ENCODE data around the gene COL16A1.

Gene COL16A1

GRCh38 chr1:31637915-31638673 is 65.7 kb downstream of the COL16A1 start:
- no peak for TF ChIP-seq POLR2AphosphoS5 (IDR thresholded peaks at IDR 0.05; ENCODE audit: low read depth, low read length)
- TF ChIP-seq TAF1 (IDR thresholded peaks at IDR 0.05; ENCODE audit: borderline replicate concordance, insufficient read depth, low read length) = no peak
- no peak for TF ChIP-seq FOXP2 (optimal IDR thresholded peaks at IDR 0.05; ENCODE audit: borderline replicate concordance, extremely low read depth, extremely low read length, insufficient read depth)
- TF ChIP-seq, protein P1, sequence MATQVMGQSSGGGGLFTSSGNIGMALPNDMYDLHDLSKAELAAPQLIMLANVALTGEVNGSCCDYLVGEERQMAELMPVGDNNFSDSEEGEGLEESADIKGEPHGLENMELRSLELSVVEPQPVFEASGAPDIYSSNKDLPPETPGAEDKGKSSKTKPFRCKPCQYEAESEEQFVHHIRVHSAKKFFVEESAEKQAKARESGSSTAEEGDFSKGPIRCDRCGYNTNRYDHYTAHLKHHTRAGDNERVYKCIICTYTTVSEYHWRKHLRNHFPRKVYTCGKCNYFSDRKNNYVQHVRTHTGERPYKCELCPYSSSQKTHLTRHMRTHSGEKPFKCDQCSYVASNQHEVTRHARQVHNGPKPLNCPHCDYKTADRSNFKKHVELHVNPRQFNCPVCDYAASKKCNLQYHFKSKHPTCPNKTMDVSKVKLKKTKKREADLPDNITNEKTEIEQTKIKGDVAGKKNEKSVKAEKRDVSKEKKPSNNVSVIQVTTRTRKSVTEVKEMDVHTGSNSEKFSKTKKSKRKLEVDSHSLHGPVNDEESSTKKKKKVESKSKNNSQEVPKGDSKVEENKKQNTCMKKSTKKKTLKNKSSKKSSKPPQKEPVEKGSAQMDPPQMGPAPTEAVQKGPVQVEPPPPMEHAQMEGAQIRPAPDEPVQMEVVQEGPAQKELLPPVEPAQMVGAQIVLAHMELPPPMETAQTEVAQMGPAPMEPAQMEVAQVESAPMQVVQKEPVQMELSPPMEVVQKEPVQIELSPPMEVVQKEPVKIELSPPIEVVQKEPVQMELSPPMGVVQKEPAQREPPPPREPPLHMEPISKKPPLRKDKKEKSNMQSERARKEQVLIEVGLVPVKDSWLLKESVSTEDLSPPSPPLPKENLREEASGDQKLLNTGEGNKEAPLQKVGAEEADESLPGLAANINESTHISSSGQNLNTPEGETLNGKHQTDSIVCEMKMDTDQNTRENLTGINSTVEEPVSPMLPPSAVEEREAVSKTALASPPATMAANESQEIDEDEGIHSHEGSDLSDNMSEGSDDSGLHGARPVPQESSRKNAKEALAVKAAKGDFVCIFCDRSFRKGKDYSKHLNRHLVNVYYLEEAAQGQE (IDR thresholded peaks at IDR 0.05; ENCODE audit: insufficient read depth in 1 of 2, low read depth in 2 of 2, low read length in 2 of 2) = no peak
- TF ChIP-seq SIN3A (IDR thresholded peaks at IDR 0.05; ENCODE audit: borderline replicate concordance, insufficient read depth, low read length) = no peak

- no peak for TF ChIP-seq SIN3A (IDR thresholded peaks at IDR 0.05; ENCODE audit: borderline replicate concordance, insufficient read depth, low read length)
- no peak for TF ChIP-seq FOXP2 (optimal IDR thresholded peaks at IDR 0.05; ENCODE audit: borderline replicate concordance, extremely low read depth, extremely low read length, insufficient read depth)
- TF ChIP-seq, protein P1 (IDR thresholded peaks at IDR 0.05; ENCODE audit: insufficient read depth in 1 of 2, low read depth in 2 of 2, low read length in 2 of 2) = no peak
- TF ChIP-seq TAF1 (IDR thresholded peaks at IDR 0.05; ENCODE audit: borderline replicate concordance, insufficient read depth, low read length) = no peak
- no peak for TF ChIP-seq POLR2AphosphoS5 (IDR thresholded peaks at IDR 0.05; ENCODE audit: low read depth, low read length)
These were observed 70.7 kb downstream of the COL16A1 start for GRCh38 chr1:31633117-31633516.

- TF ChIP-seq SIN3A (IDR thresholded peaks at IDR 0.05; ENCODE audit: borderline replicate concordance, insufficient read depth, low read length) (no peak), TAF1 (IDR thresholded peaks at IDR 0.05; ENCODE audit: borderline replicate concordance, insufficient read depth, low read length) (no peak), POLR2AphosphoS5 (IDR thresholded peaks at IDR 0.05; ENCODE audit: low read depth, low read length) (no peak), FOXP2 (optimal IDR thresholded peaks at IDR 0.05; ENCODE audit: borderline replicate concordance, extremely low read depth, extremely low read length, insufficient read depth) (no peak)
- TF ChIP-seq, protein P1 (IDR thresholded peaks at IDR 0.05; ENCODE audit: insufficient read depth in 1 of 2, low read depth in 2 of 2, low read length in 2 of 2) = no peak
These were observed 71.2 kb downstream of the COL16A1 start for GRCh38 chr1:31632649-31633048.

- no peak for TF ChIP-seq TAF1 (IDR thresholded peaks at IDR 0.05; ENCODE audit: borderline replicate concordance, insufficient read depth, low read length)
- TF ChIP-seq, protein P1 (IDR thresholded peaks at IDR 0.05; ENCODE audit: insufficient read depth in 1 of 2, low read depth in 2 of 2, low read length in 2 of 2) = no peak
- no peak for TF ChIP-seq FOXP2 (optimal IDR thresholded peaks at IDR 0.05; ENCODE audit: borderline replicate concordance, extremely low read depth, extremely low read length, insufficient read depth)
- TF ChIP-seq SIN3A (IDR thresholded peaks at IDR 0.05; ENCODE audit: borderline replicate concordance, insufficient read depth, low read length) = no peak
- no peak for TF ChIP-seq POLR2AphosphoS5 (IDR thresholded peaks at IDR 0.05; ENCODE audit: low read depth, low read length)
These were observed 74.8 kb downstream of the COL16A1 start for GRCh38 chr1:31628931-31629556.
